RWPE1 (cell line): ENCODE results near the gene CADM4.

Experiments used
- CTCF ChIA-PET: fragments of 350-600 bp; sonication (Branson Sonifier 250); formaldehyde crosslinking; extraction: SDS; loops from one replicate; lab custom pipeline; 2021; lab: Yijun Ruan, JAX
- POLR2A ChIA-PET: fragments of 400-600 bp; formaldehyde crosslinking; extraction: SDS; loops from one replicate; lab custom pipeline; 2020; ENCODE audit warnings: antibody characterized with exemption; ENCODE audit not compliant: low non-redundant PET; lab: Yijun Ruan, JAX
- DNase-seq: peaks from one replicate; pipeline ENCODE4 v3.0.0; 2012; ENCODE audit warnings: low spot score
- H3K27ac ChIP-seq: fragments of 450-650 bp; 2 replicates; pipeline ENCODE4 v1.5.1; 2017
- CTCF ChIP-seq: fragments of 450-650 bp; conservative IDR thresholded peaks from 2 replicates; pipeline ENCODE4 v1.5.1; 2017; ENCODE audit warnings: low read depth, mild to moderate bottlenecking

Gene CADM4

GRCh38 chr19:43578787-43579186, 60.9 kb downstream of the CADM4 start:
- H3K27ac ChIP-seq: no peak overlapping the region
- CTCF ChIA-PET: interaction anchor here (1.0 kb wide), 1 partner anchor 10 kb away, joined by 3 read pairs; no protein-coding TSS in a partner anchor
- no peak for TF ChIP-seq CTCF
- POLR2A ChIA-PET: interaction anchor here (0.7 kb wide), 1 partner anchor 9 kb away, joined by 8 read pairs; no protein-coding TSS in a partner anchor
- DNase-seq: no peak

GRCh38 chr19:43575955-43576878, 63.4 kb downstream of the CADM4 start:
- CTCF ChIA-PET: no interaction called here
- no peak for DNase-seq
- POLR2A ChIA-PET: no interaction called here
- H3K27ac ChIP-seq: peak overlapping the region; percentile 80
- no peak for TF ChIP-seq CTCF

- POLR2A ChIA-PET: interaction anchor here (1.3 kb wide), 1 partner anchor 10 kb away, joined by 3 read pairs; no protein-coding TSS in a partner anchor
- H3K27ac ChIP-seq: peak within 1 kb of the TSS; percentile 80
Observed at GRCh38 chr19:43575156-43575950, 64.3 kb downstream of the CADM4 start, which contains the start of the genes PINLYP and XRCC1. PINLYP (plus strand) TSS chr19:43575801; CDS start chr19:43577192, 1,391 bp downstream. XRCC1 (minus strand) TSS chr19:43575527; CDS start chr19:43575458, 69 bp downstream.

GRCh38 chr19:43574424-43575155, 65.1 kb downstream of the CADM4 start:
- ChIA-PET POLR2A (interaction anchor here (1.3 kb wide), 1 partner anchor 10 kb away, joined by 3 read pairs; no protein-coding TSS in a partner anchor), CTCF (interaction anchor here (0.6 to 1.4 kb wide), 5 partner anchors 19 to 1293 kb away, joined by 3 to 9 read pairs (median 3); no protein-coding TSS in a partner anchor)
- no peak for DNase-seq
- H3K27ac ChIP-seq: peak overlapping the region; percentile 80
- TF ChIP-seq CTCF: no peak

More at GRCh38 chr19:43575156-43575950, 64.3 kb downstream of the CADM4 start, which contains the start of the genes PINLYP and XRCC1:
- DNase-seq: peak; percentile 99
- CTCF ChIA-PET: interaction anchor here (0.6 to 1.4 kb wide), 3 partner anchors 19 to 1293 kb away, joined by 3 to 4 read pairs (median 3); no protein-coding TSS in a partner anchor
- no peak for TF ChIP-seq CTCF
